Activated CD4-positive, alpha-beta T cell treated with anti-CD3 and anti-CD28 coated beads, Interleukin-2, amount 50 U/mL, for 1 hour (primary cell): Measurements from ENCODE around the gene CIITA.
"Not testable (repeated sequence)": the region's sequence is repeated elsewhere in the genome, so short reads cannot be mapped to it uniquely, and the experiment has no call there.

Source experiments
- DNase-seq: peaks from one replicate; pipeline ENCODE4 v3.0.0-alpha.2; 2020

The CIITA gene

GRCh38 chr16:10876799-10877341 lies at the start of gene CIITA:
Gene CIITA (plus strand): TSS chr16:10877202. CDS start chr16:10877331, 129 bp downstream.
- DNase-seq: peak; percentile 26

- no peak for DNase-seq
Observed at GRCh38 chr16:10827691-10828341, 49.2 kb upstream of the CIITA start.

GRCh38 chr16:10828851-10829366 lies 48.1 kb upstream of the CIITA start:
- DNase-seq: no peak

GRCh38 chr16:10829390-10830098 lies 47.5 kb upstream of the CIITA start:
- DNase-seq: not testable (repeated sequence)

GRCh38 chr16:10830240-10830639 lies 46.8 kb upstream of the CIITA start:
- not testable (repeated sequence) for DNase-seq

- DNase-seq: no peak
Observed at GRCh38 chr16:10831894-10832886, 44.8 kb upstream of the CIITA start.

GRCh38 chr16:10833271-10833670 lies 43.7 kb upstream of the CIITA start:
- DNase-seq: no peak

GRCh38 chr16:10834130-10834529 lies 42.9 kb upstream of the CIITA start:
- no peak for DNase-seq

- DNase-seq: no peak
Observed at GRCh38 chr16:10834766-10835165, 42.2 kb upstream of the CIITA start.

GRCh38 chr16:10835281-10835931 lies 41.6 kb upstream of the CIITA start:
- no peak for DNase-seq

GRCh38 chr16:10836174-10836853 lies 40.7 kb upstream of the CIITA start:
- no peak for DNase-seq

GRCh38 chr16:10838621-10839278 lies 38.3 kb upstream of the CIITA start:
- DNase-seq: no peak

GRCh38 chr16:10839279-10839666 lies 37.7 kb upstream of the CIITA start:
- no peak for DNase-seq

- DNase-seq: no peak
Observed at GRCh38 chr16:10840703-10841102, 36.3 kb upstream of the CIITA start.

- no peak for DNase-seq
Observed at GRCh38 chr16:10846213-10846998, 30.6 kb upstream of the CIITA start.

GRCh38 chr16:10847176-10847575 lies 29.8 kb upstream of the CIITA start:
- no peak for DNase-seq

GRCh38 chr16:10849736-10850477 lies 27.1 kb upstream of the CIITA start:
- DNase-seq: no peak

GRCh38 chr16:10850478-10850850 lies 26.5 kb upstream of the CIITA start:
- no peak for DNase-seq

- no peak for DNase-seq
Observed at GRCh38 chr16:10851512-10851911, 25.5 kb upstream of the CIITA start.

- DNase-seq: no peak
Observed at GRCh38 chr16:10852286-10852685, 24.7 kb upstream of the CIITA start.
